ENCODE measurements around the gene FRMD7.
"Not testable (repeated sequence)": the region's sequence is repeated elsewhere in the genome, so short reads cannot be mapped to it uniquely, and the experiment has no call there.

The FRMD7 gene, protein sequence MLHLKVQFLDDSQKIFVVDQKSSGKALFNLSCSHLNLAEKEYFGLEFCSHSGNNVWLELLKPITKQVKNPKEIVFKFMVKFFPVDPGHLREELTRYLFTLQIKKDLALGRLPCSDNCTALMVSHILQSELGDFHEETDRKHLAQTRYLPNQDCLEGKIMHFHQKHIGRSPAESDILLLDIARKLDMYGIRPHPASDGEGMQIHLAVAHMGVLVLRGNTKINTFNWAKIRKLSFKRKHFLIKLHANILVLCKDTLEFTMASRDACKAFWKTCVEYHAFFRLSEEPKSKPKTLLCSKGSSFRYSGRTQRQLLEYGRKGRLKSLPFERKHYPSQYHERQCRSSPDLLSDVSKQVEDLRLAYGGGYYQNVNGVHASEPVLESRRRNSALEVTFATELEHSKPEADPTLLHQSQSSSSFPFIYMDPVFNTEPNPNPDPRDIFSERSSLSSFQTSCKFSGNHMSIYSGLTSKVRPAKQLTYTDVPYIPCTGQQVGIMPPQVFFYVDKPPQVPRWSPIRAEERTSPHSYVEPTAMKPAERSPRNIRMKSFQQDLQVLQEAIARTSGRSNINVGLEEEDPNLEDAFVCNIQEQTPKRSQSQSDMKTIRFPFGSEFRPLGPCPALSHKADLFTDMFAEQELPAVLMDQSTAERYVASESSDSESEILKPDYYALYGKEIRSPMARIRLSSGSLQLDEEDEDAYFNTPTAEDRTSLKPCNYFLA
- total RNA-seq = 0 reads per million in 3 experiments

DNA sequence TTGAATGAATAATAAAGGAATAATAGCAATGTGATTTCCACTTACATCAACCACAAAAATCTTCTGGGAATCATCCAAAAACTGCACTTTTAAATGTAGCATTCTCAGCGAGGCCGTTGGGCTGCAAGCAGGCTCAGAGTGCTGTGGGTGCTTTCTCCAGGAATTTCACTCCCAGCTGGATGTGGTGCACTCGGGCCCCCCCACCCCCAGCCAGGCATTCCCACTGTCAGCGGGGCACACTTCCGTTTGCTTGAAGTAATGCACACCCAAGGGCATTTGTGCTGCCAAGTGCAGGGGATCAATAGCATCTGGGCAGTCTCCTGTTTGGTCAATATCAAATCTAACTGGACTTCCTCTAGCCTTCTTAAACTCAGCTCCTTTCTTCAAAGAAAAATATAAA is at the start of gene FRMD7:
FRMD7 (minus strand) TSS at position 278 of the 400 bp plus-strand sequence; CDS start at position 102, 176 bp downstream.
- DNase-seq = no peak

DNA sequence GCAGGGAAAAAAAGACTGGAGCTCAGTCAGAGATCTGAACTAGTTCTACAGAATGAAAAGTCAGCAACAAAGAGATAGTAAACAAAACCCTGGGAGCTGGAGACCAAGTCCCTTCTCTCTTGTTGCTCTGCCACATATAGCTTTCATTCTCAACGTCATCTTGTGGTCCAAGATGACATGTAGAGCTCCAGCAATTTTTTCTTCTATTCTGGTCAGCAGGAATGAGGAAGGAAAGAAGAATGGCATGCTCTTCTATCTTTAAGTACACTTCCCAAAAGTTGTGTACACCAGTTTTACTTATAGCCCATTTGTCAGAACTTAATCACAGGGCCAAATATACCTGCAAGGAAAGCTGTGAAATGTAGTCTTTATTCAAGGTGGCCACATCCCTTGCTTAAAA is 45.8 kb upstream of the FRMD7 start:
- DNase-seq = no peak

GRCh38 chrX:132171881-132172280 is 44.1 kb upstream of the FRMD7 start:
- no peak for DNase-seq

- DNase-seq = no peak
Measured at GRCh38 chrX:132171478-132171877, 43.7 kb upstream of the FRMD7 start.

- DNase-seq = no peak
Measured at GRCh38 chrX:132169554-132169953, 41.7 kb upstream of the FRMD7 start.

DNA sequence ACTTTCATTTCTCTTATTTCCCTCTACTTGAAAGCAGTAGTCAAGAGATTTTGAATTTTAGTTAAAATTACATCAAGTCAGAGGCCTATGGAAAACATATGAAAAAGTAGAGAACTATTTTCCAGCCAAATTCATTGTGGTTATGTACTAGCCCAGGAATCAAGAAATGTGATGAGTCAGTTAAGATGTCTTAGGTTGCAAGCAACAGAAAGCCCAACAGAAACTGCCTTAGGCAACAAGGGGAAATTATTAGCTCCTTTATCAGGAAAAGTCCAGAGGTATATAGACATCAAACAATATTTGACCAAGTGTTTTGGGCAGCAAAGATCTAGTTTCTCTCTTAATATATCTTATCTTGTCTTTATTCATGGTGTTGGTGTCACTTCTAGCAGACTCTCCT is 37.8 kb upstream of the FRMD7 start:
- no peak for DNase-seq

DNA sequence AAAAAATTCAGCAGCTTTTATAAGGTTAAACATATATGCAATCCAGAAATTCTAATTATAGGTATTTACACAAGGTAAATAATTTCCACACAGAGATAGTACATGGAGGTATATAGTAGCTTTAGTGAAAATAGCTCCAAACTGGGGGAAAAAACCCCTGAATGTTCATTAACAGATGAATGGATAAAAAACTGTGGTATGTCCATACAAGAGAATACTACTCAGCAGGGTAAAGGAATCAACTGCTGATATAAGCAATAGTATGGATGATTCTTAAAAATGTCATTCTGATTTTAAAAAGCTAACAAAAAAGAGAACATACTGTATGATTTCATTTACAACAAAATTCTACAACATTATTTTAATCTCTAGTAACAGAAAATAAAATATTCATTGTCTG is 37.2 kb upstream of the FRMD7 start:
- no peak for DNase-seq

GRCh38 chrX:132163094-132163493 is 35.3 kb upstream of the FRMD7 start:
- DNase-seq = not testable (repeated sequence)

GRCh38 chrX:132153166-132153565 is 25.3 kb upstream of the FRMD7 start:
- no peak for DNase-seq

- DNase-seq = no peak
Measured at GRCh38 chrX:132146456-132146855, 18.6 kb upstream of the FRMD7 start.

- no peak for DNase-seq
Measured at GRCh38 chrX:132144061-132144460, 16.2 kb upstream of the FRMD7 start.

GRCh38 chrX:132125906-132126305 is 1.9 kb downstream of the FRMD7 start:
- DNase-seq = no peak

GRCh38 chrX:132120913-132121312 is 6.9 kb downstream of the FRMD7 start:
- no peak for DNase-seq

- DNase-seq = no peak
Measured at GRCh38 chrX:132119821-132120515, 7.9 kb downstream of the FRMD7 start.

GRCh38 chrX:132119283-132119682 is 8.5 kb downstream of the FRMD7 start:
- no peak for DNase-seq

DNA sequence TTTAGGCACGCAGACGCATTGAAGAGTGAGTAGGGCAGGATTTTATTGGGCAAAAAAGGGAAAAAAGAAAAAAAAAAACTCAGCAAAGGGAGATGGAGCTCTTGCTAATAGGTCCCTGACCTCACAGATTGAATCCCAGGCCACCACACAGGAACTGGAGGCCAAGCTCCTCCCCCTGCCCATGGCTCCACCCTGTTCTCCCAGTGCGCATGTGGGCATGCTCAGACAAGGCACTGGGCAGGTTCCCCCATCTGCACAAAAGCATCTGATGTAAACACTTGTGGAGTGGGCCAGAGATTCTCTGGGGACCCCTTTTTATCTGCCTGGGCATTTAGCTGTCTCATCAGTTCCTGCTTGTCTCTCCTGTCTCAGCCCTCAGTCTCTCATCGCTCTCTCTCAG is 9.5 kb downstream of the FRMD7 start:
- no peak for DNase-seq

- DNase-seq = no peak
Measured at GRCh38 chrX:132115792-132116191, 12.0 kb downstream of the FRMD7 start.

GRCh38 chrX:132114607-132115006 is 13.2 kb downstream of the FRMD7 start:
- DNase-seq = no peak

DNA sequence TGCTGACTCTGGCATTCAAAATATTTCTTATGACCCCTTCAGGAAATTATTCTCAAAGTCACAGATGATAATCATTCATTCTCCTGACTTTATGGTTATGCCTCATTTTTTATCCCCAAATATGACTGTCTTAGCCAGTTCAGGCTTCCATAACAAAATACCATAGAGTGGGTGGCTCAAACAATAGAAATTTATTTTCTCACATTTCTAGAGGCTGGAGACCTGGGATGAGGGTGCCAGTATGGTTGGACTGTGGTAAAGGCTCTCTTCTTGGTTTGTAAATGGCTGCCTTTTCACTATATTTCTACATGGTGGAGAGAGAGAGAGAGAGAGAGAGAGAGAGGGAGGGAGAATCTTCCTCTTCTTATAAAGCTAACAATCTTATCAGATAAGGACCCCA is 20.5 kb downstream of the FRMD7 start:
- DNase-seq = no peak

DNA sequence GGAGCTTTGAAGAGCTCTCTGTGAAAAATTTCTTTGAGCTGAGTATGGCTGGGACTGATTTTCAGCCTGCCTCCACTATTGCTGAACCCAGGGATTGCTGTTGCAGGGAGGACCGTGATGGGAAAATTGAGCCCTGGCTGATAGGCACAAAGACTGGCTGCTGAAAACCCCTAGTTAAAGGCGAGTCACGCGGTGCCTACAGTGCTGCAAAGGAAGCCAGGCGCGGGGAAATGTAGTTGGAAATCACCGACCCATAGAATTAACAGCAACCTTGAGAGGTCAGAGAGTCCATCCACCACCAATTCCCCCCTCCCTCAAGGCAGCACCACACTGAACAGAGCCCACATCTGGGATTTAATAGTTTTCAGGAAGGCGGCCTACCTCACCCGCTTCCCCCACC is 26.0 kb downstream of the FRMD7 start:
- no peak for DNase-seq

- DNase-seq = no peak
Measured at GRCh38 chrX:132101206-132101605, 26.6 kb downstream of the FRMD7 start.

- DNase-seq = not testable (repeated sequence)
Measured at GRCh38 chrX:132098704-132099103, 29.1 kb downstream of the FRMD7 start.

- DNase-seq = no peak
Measured at GRCh38 chrX:132094164-132094563, 33.7 kb downstream of the FRMD7 start.

Measured in central memory CD4-positive, alpha-beta T cell (primary cell).